GM18861 (cell line): ENCODE data around the gene RFNG.

Experiments used
- ATAC-seq: cut with Tn5 transposase; IDR thresholded peaks from one replicate; pipeline ENCODE4 v1.9.1; 2021; ENCODE audit not compliant: unreplicated experiment

Gene RFNG

GRCh38 chr17:82089723-82090548, 38.3 kb upstream of the RFNG start:
- no peak for ATAC-seq

DNA sequence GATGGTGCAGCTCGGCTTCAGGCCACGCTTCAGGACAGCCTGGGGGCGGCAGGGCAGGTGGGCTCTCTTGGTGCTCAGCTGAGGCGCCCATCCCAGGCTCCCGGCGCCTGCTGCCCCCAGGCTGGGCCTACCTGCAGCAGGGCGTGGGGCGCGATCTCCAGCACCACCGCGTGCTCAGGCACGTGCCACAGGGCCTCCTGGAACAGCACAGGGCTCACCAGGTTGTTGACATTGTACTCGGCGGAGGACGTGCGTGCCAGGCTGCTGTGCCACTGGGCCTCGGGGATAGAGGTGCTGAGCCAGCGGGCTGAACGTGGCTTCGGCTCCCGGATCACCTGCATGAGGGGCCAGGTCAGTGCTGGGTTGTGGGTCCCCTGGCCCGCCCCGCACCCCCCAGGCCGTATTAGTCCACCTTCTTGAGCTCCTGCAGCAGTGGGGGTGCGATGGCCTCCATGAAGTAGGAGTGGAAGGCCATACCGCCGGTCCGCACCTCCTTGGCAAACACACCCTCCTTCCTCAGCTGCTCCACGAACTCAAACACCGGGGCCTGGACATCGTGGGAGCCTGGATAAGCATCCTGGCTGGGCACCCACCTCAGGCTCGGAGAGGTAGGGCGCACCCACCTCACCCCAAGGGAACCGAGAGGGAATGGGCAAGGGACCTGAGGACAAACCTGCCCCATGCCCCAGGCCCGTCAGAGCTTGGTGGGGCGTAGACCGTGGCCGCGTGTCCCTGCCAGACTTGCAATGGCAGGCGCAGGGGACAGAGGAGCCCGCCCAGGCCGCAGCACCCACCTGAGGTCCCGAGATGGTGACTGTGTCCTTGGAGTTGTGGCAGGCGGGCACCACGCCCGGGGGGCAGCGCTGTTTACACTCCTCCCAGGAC, 37.5 kb upstream of the RFNG start:
- ATAC-seq: no peak

DNA sequence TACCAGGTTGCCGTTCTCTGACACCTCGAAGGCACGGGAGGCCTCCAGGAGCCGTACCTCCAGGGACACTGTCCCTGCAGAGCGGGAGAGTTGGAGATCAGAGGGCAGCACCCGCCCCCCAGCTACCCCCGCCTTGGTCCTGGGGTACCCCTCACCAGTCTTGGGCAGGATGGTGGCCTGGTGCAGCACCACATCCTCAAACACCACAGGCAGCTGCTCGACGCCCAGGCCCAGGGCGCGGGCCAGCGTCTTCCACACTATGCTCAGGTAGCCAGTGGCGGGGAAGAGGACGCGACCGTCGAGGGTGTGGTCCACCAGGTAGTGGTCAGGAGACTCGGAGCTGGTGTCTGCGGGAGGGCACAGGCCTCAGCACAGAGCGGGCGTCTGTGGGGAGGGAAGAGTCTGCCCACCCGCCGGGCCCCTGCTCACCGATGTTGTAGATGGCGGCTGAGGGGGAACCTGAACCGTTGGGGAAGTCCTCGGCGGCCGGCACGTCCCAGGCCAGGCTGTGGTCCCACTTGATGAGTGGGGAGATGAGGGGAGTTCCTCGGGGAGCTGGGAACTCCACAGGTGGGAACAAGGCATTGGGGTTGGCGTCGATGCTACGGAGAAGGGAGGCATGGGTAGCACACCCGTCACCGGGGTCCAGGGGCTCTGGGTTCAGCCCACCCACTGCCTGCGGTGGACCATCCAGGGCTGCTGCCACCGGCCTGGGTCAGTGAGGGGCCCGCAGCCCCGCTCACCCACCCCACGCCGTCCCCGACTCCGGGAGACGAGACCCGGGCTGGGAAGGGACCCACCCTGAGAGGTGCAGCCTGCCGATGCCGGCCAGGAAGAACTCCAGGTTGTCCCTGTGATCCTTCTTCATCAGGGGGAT, 36.6 kb upstream of the RFNG start:
- ATAC-seq: no peak

- no peak for ATAC-seq
Observed at GRCh38 chr17:82086941-82087906, 35.6 kb upstream of the RFNG start.

DNA sequence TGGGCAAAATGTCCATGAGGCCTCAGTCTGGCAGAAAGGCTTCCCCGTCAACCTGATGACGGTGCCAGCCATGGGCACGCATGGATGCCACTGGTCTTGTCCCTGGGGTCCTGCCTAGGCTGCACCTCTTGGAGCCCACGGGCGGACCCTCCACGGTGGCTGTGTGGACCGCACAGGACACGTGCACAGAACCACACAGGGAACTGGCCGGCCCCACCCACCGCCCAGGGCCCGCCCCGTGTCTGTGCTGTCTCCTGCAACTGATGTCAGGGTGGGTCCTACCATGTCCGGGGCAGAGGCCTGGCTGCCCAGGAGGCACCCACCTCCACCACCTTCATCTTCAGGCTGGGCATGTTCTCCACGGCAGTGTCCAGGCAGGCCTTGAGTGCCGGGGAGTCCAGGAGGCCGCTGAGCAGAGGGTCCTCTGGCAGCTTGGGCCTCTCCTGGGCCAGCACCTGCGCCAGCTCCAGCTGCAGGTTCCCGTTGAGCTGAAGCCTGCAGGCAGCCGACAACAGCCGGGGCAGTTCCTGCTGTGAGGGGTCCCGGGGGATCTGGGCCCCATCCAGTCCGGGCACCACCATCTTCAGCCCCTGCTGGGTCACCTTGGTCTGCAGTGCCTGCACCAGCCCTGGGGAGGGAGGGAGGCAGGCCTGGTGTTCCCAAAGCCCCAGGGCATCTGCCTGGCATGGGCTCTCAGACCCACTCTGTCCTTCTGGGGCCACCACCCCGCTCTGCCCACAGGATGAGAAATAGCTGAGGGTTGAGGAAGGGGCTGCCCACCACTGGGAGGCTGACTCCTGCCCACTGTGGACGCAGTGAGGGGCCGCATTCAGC, 34.5 kb upstream of the RFNG start:
- ATAC-seq: no peak

DNA sequence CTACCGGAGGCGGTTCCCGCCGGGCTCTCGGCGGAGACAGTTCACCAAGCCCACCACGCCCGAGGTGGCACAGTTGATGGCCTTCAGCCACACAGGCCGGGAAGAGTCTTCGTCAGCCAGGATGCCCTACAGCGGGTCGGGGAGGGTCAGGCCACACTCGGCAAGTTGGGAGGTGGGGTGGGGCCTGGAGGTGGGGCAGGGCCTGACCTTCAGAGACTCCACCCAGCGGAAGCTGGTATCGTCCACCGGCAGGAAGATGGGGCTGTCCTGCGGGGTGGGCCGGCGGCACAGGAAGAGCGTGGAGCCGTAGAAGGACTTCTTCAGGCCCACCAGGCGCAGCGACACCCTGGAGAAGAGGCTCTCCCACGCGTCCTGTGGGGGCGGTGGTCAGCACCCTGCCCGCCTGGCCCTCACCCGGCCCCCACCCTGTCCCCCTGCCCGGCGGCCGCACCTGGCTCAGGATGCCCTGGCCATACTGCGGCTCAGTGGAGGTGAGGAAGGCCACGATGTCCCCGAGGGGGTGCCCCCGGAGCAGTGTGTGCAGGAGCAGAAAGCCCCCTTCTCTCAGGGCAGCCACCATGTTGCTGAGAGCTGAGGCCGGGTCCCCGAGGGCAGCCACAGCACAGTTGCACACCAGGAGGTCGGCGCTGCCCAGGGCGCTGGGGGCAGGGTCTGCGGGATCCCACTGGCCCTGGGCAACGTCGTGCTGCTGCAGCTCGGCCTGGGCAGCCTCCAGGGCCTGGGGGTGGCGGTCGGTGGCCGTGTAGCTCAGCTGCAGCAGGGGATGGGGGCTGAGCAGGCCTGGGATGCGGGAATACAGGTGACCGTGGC, 33.6 kb upstream of the RFNG start:
- no peak for ATAC-seq

- no peak for ATAC-seq
Observed at GRCh38 chr17:82084373-82085030, 32.9 kb upstream of the RFNG start.

- ATAC-seq: no peak
Observed at GRCh38 chr17:82083533-82084359, 32.1 kb upstream of the RFNG start.

DNA sequence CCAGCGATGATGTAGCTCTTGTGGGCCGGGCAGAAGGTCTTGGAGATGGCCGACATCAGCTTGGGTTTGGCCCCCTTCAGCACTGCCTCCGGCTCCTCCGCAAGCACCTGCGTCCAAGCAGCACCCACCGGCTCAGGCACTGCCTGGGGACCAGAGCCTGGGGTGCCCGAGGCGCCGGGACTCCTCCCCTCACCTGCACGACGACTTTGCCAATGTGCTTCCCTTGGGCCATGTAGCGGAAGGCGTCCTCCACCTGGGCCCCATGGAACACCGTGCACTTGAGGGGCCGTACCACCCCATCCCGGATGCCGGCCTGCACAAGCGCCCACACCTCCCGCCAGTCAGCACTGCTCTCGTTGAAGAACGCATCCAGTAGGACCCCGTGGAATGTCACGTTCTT, 31.4 kb upstream of the RFNG start:
- ATAC-seq: no peak

DNA sequence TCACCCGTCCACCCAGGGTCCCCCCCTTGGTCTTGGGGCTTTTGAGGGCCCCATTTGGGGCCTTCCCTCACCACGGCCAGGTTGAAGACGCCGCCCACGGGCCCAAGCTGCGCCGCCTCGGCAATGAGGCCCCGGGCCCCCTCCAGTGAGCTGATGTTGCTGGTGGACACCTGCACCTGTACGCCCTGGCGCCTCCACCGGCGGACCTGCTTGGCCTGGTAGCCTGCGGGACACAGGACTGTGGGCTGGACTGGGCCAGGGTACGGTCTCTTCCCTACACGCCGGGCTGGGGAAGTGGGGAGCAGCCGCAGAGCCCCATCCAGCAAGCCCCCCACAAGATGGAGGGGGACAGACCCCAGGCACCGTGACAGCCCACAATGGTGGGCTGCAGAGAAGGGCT, 30.8 kb upstream of the RFNG start:
- ATAC-seq: no peak

DNA sequence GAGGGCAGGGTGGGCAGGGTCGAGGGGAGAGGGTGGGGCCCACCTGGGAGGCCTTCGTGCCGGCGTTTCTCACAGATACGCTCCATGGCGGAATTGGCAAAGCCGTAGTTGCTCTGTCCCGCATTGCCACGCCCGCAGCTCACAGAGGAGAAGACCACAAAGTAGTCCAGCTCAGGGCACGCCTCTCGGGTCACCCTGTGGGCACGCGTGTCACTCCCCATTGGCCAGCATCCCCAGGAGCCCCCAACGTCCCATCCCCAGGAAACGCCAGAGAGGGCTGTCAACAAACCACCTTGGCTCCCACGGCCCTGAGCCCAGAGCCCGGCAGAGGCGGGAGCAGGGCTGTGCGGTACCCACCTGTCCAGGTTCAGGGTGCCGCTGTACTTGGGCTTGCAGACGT, 30.4 kb upstream of the RFNG start:
- no peak for ATAC-seq

- no peak for ATAC-seq
Observed at GRCh38 chr17:82081546-82081945, 29.9 kb upstream of the RFNG start.

- no peak for ATAC-seq
Observed at GRCh38 chr17:82080789-82081464, 29.3 kb upstream of the RFNG start.

DNA sequence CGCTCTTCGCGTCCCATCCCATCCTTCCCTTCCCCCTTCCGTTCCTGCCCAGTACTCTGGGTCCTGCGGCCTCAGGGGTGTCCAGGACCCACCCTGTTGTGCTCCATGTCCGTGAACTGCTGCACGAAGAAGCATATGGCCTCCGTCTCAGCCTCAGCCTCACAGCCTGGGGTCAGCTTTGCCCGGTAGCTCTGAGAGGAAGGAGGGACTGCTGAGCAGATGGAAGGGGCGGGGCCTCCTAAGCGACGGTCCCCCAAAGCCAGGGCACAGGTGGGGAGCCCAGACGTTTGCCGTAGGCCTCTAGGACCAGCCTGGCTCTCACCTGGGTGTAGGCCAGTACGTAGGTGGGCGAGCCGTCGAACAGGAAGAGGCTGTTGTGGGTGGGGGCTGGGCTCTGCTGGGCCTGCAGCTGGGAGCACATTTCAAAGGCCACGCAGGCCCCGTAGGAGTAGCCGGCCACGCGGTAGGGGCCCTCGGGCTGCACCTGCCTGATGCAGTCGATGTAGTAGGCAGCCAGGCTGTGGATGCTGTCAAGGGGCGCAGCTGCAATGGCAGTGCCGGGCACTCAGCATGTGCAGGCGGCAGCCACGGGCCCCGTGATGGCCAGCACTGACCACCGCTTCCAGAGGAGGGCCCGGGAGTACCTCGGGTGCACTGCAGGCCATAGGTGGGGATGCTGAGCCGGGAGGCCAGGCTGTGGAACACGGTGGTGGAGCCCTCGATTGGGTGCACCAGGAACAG, 28.6 kb upstream of the RFNG start:
- ATAC-seq: no peak

- ATAC-seq: no peak
Observed at GRCh38 chr17:82079001-82079677, 27.5 kb upstream of the RFNG start.
